GM23248 (cell line): ENCODE results near the gene LRBA.
"Not testable (repeated sequence)": the region's sequence is repeated elsewhere in the genome, so short reads cannot be mapped to it uniquely, and the experiment has no call there.

Experiments used
- EZH2 ChIP-seq: fragments of 200-600 bp; sonication (generic); IDR thresholded peaks from 2 replicates; pipeline ENCODE4 v1.6.1; 2018; ENCODE audit warnings: antibody characterized with exemption, mild to moderate bottlenecking; ENCODE audit not compliant: insufficient read depth, poor library complexity, severe bottlenecking
- EZH2phosphoT487 ChIP-seq: fragments of 200-600 bp; sonication (generic); IDR thresholded peaks from 2 replicates; pipeline ENCODE4 v1.6.1; 2018; ENCODE audit warnings: antibody characterized with exemption, moderate library complexity, mild to moderate bottlenecking, low read depth; ENCODE audit not compliant: insufficient read depth

GRCh38 chr4:150537911-150538310 is 477.2 kb downstream of the LRBA start:
- not testable (repeated sequence) for TF ChIP-seq EZH2phosphoT487, EZH2
